Measurements from ENCODE around the gene MICAL3.
"Not testable (repeated sequence)": the region's sequence is repeated elsewhere in the genome, so short reads cannot be mapped to it uniquely, and the experiment has no call there.

MICAL3 gene

GRCh38 chr22:17774206-17774925 is 250.0 kb downstream of the MICAL3 start, which contains the start of gene BID:
BID (minus strand) TSS chr22:17774469; CDS start chr22:17750116, 24,353 bp downstream.
- DNase-seq = peak; percentile 86

- DNase-seq = peak; percentile 52
Measured at GRCh38 chr22:17773606-17774205, 250.7 kb downstream of the MICAL3 start.

- DNase-seq = peak; percentile 74
Measured at GRCh38 chr22:17772958-17773605, 251.3 kb downstream of the MICAL3 start.

GRCh38 chr22:17772249-17772957 is 252.0 kb downstream of the MICAL3 start:
- DNase-seq = no peak

GRCh38 chr22:17770180-17771077 is 253.9 kb downstream of the MICAL3 start:
- no peak for DNase-seq

GRCh38 chr22:17769716-17770082 is 254.7 kb downstream of the MICAL3 start:
- DNase-seq = no peak

GRCh38 chr22:17769013-17769715 is 255.2 kb downstream of the MICAL3 start:
- peak; percentile 60 for DNase-seq

GRCh38 chr22:17767233-17768065 is 256.9 kb downstream of the MICAL3 start:
- DNase-seq = peak; percentile 72

GRCh38 chr22:17764852-17765251 is 259.5 kb downstream of the MICAL3 start:
- DNase-seq = not testable (repeated sequence)

- no peak for DNase-seq
Measured at GRCh38 chr22:17764036-17764435, 260.3 kb downstream of the MICAL3 start.

GRCh38 chr22:17763442-17763841 is 260.9 kb downstream of the MICAL3 start:
- not testable (repeated sequence) for DNase-seq

GRCh38 chr22:17761138-17761488 is 263.2 kb downstream of the MICAL3 start:
- no peak for DNase-seq

GRCh38 chr22:17754233-17754925 is 270.0 kb downstream of the MICAL3 start:
- DNase-seq = peak; percentile 45

- peak; percentile 56 for DNase-seq
Measured at GRCh38 chr22:17753401-17753989, 270.9 kb downstream of the MICAL3 start.

- no peak for DNase-seq
Measured at GRCh38 chr22:17751596-17751995, 272.8 kb downstream of the MICAL3 start.

GRCh38 chr22:17749605-17750395 is 274.6 kb downstream of the MICAL3 start:
- DNase-seq = no peak

- DNase-seq = no peak
Measured at GRCh38 chr22:17748555-17749353, 275.6 kb downstream of the MICAL3 start.

GRCh38 chr22:17746916-17747315 is 277.4 kb downstream of the MICAL3 start:
- DNase-seq = no peak

All from suppressor macrophage treated with lipopolysaccharide for 4 hours (primary cell).